SK-N-SH (cell line): ENCODE results near the gene ARAF.

Experiments used
- CTCF ChIP-seq: fragments of 200-600 bp; sonication (generic); IDR thresholded peaks from 2 replicates; pipeline ENCODE4 v1.6.1; 2017; ENCODE audit warnings: antibody characterized with exemption, mild to moderate bottlenecking, moderate library complexity
- EZH2phosphoT487 ChIP-seq: fragments of 200-600 bp; sonication (generic); IDR thresholded peaks from 2 replicates; pipeline ENCODE4 v1.6.1; 2017; ENCODE audit warnings: low read depth, mixed run types, mild to moderate bottlenecking, antibody characterized with exemption, moderate library complexity, borderline replicate concordance
- FOSL2 ChIP-seq: IDR thresholded peaks from 2 replicates; pipeline ENCODE4 v1.4.0; 2012; ENCODE audit warnings: low read depth, mild to moderate bottlenecking, moderate library complexity, borderline replicate concordance
- GABPA ChIP-seq: IDR thresholded peaks from 2 replicates; pipeline ENCODE4 v1.4.0; 2012; ENCODE audit warnings: low read depth, mild to moderate bottlenecking
- GATA2 ChIP-seq: sonication (generic); formaldehyde crosslinking; IDR thresholded peaks from 2 replicates; pipeline ENCODE4 v1.5.0; 2020; ENCODE audit warnings: mild to moderate bottlenecking, missing genetic modification reagents
- IRF3 ChIP-seq: fragments of 150-350 bp; IDR thresholded peaks from 2 replicates; pipeline ENCODE4 v1.6.1; 2016; ENCODE audit warnings: mild to moderate bottlenecking, low read depth, low read length
- PBX3 ChIP-seq: IDR thresholded peaks from 2 replicates; pipeline ENCODE4; 2012
- POLR2AphosphoS5 ChIP-seq: IDR thresholded peaks from 2 replicates; pipeline ENCODE4 v1.6.1; 2012; ENCODE audit warnings: low read depth, low read length
- REST ChIP-seq: IDR thresholded peaks from 2 replicates; pipeline ENCODE4 v1.6.1; 2012; ENCODE audit warnings: mild to moderate bottlenecking, low read depth, low read length, moderate library complexity
- USF1 ChIP-seq: IDR thresholded peaks from 2 replicates; pipeline ENCODE4 v1.4.0; 2012; ENCODE audit warnings: low read depth, borderline replicate concordance
- YY1 ChIP-seq: IDR thresholded peaks from 2 replicates; pipeline ENCODE4 v1.4.0; 2012; ENCODE audit warnings: low read depth, mild to moderate bottlenecking
- ZBTB33 ChIP-seq: IDR thresholded peaks from 2 replicates; pipeline ENCODE4 v1.4.0; 2012; ENCODE audit warnings: low read depth, borderline replicate concordance

GRCh38 chrX:47564438-47565085, 3.6 kb downstream of the ARAF start:
- no peak for TF ChIP-seq CTCF
- TF ChIP-seq EZH2phosphoT487 = no peak
- no peak for TF ChIP-seq REST
- no peak for TF ChIP-seq GABPA
- no peak for TF ChIP-seq PBX3
- TF ChIP-seq ZBTB33 = no peak
- no peak for TF ChIP-seq USF1
- no peak for TF ChIP-seq GATA2 (CRISPR knock-in tag)
- no peak for TF ChIP-seq POLR2AphosphoS5
- no peak for TF ChIP-seq IRF3
- no peak for TF ChIP-seq FOSL2
- TF ChIP-seq YY1 = no peak
